ENCODE data around the gene SYNJ1. TPM values are rescaled to one million over a fixed set of nuclear protein-coding genes. Genes with fewer than 3 reads are reported as not detected.

SYNJ1 gene
- total RNA-seq, 3 donors from 2014 or later (not counting 1 experiment from before 2014, with no cell fraction given), result 16.2 to 22.4 (median 20.1) TPM

DNA sequence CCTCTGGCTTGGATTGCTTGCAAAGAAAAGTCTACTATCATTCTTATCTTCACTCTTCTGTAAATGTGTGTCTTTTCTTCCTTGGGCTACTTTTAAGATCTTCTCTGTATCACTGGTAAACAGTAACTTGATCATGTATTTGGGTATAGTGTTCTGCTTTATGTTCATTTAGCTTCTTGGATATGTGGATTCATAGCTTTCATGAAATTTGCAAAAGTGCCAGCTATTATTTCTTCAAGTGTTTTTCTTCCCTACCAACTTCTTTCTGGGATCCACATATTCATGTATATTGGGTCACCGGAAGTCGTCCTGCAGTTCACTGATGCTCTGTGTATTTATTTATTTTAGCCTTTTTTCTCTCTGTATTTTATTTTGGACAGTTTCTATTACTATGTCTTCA lies 11.3 kb downstream of the SYNJ1 start:
- Histone ChIP-seq H3K27me3 (ENCODE audit: control insufficient read depth, insufficient read depth, low read length) (no peaks in the 10 kb centered on the region), H3K4me3 (ENCODE audit: low read length) (no peak overlapping the region), H3K4me1 (ENCODE audit: control insufficient read depth, insufficient read depth, low read length) (no peaks in the 10 kb centered on the region), H3K9me3 (ENCODE audit: control insufficient read depth, insufficient read depth, low read length) (no peaks in the 10 kb centered on the region), H3K36me3 (ENCODE audit: control insufficient read depth, insufficient read depth, low read length) (peaks cover 5% of the 10 kb centered on the region), H3K27ac (ENCODE audit: low read length) (no peak overlapping the region)
- 100% methylated on average over 1 of the region's 2 CpGs for WGBS (ENCODE audit: insufficient coverage)
- Mint-ChIP-seq H3K4me1 (peaks cover 20 to 24% of the 10 kb centered on the region in 2 donors), H3K27ac (no peak overlapping the region), H3K27me3 (ENCODE audit: low read depth in 2 of 2) (no peaks in the 10 kb centered on the region), H3K36me3 (no peaks in the 10 kb centered on the region), H3K4me3 (no peak overlapping the region), H3K9me3 (no peaks in the 10 kb centered on the region)
- no peak for DNase-seq
- ATAC-seq, result no peak
- intact Hi-C loops (cut with micrococcal nuclease), result no loop called here
- TF ChIP-seq, protein P1, sequence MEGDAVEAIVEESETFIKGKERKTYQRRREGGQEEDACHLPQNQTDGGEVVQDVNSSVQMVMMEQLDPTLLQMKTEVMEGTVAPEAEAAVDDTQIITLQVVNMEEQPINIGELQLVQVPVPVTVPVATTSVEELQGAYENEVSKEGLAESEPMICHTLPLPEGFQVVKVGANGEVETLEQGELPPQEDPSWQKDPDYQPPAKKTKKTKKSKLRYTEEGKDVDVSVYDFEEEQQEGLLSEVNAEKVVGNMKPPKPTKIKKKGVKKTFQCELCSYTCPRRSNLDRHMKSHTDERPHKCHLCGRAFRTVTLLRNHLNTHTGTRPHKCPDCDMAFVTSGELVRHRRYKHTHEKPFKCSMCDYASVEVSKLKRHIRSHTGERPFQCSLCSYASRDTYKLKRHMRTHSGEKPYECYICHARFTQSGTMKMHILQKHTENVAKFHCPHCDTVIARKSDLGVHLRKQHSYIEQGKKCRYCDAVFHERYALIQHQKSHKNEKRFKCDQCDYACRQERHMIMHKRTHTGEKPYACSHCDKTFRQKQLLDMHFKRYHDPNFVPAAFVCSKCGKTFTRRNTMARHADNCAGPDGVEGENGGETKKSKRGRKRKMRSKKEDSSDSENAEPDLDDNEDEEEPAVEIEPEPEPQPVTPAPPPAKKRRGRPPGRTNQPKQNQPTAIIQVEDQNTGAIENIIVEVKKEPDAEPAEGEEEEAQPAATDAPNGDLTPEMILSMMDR (IDR thresholded peaks at IDR 0.05), result no peak

DNA sequence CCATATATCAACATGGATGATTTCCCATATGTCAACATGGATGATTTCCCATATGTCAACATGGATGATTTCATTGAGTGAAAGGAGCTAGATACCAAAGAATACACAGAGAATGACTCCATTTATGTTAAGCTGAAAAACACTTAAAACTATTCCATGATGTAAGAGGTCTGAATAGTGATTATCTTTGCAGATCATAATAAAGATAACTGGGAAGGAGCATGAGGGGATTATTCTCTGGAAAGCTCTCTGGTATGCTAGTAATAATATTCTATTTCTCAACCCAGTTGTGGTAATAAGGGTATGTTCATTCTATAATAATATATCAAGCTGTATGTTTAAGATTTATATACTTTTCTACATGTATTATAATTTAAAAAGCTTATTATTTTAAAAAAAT lies 14.1 kb downstream of the SYNJ1 start:
- Mint-ChIP-seq H3K27me3 (ENCODE audit: low read depth in 2 of 2) (no peaks in the 10 kb centered on the region), H3K4me1 (peaks cover 22 to 24% of the 10 kb centered on the region in 2 donors), H3K4me3 (no peak overlapping the region), H3K9me3 (no peaks in the 10 kb centered on the region), H3K27ac (no peak overlapping the region), H3K36me3 (no peaks in the 10 kb centered on the region)
- DNase-seq (no peak), ATAC-seq (no peak)
- no peak overlapping the region for H3K27ac ChIP-seq (ENCODE audit: low read length)
- no peaks in the 10 kb centered on the region for H3K27me3 ChIP-seq (ENCODE audit: control insufficient read depth, insufficient read depth, low read length)
- TF ChIP-seq, protein P1 (IDR thresholded peaks at IDR 0.05), result no peak
- peaks cover 3% of the 10 kb centered on the region for H3K36me3 ChIP-seq (ENCODE audit: control insufficient read depth, insufficient read depth, low read length)
- no peaks in the 10 kb centered on the region for H3K9me3 ChIP-seq (ENCODE audit: control insufficient read depth, insufficient read depth, low read length)
- no peak overlapping the region for H3K4me3 ChIP-seq (ENCODE audit: low read length)
- H3K4me1 ChIP-seq (ENCODE audit: control insufficient read depth, insufficient read depth, low read length), result no peaks in the 10 kb centered on the region
- intact Hi-C loops (cut with micrococcal nuclease), result no loop called here

GRCh38 chr21:32712641-32713040 lies 15.2 kb downstream of the SYNJ1 start:
- DNase-seq, result no peak
- H3K27me3 ChIP-seq (ENCODE audit: control insufficient read depth, insufficient read depth, low read length), result no peaks in the 10 kb centered on the region
- H3K36me3 ChIP-seq (ENCODE audit: control insufficient read depth, insufficient read depth, low read length), result no peaks in the 10 kb centered on the region
- no peak overlapping the region for H3K27ac ChIP-seq (ENCODE audit: low read length)
- Mint-ChIP-seq H3K27me3 (ENCODE audit: low read depth in 2 of 2) (no peaks in the 10 kb centered on the region), H3K27ac (no peak overlapping the region), H3K36me3 (no peaks in the 10 kb centered on the region), H3K4me3 (no peak overlapping the region), H3K9me3 (no peaks in the 10 kb centered on the region), H3K4me1 (peaks cover 28 to 30% of the 10 kb centered on the region in 2 donors)
- TF ChIP-seq, protein P1 (IDR thresholded peaks at IDR 0.05), result no peak
- WGBS (ENCODE audit: insufficient coverage), result 29% methylated on average over 1 of the region's 4 CpGs
- H3K4me1 ChIP-seq (ENCODE audit: control insufficient read depth, insufficient read depth, low read length), result no peaks in the 10 kb centered on the region
- no peak overlapping the region for H3K4me3 ChIP-seq (ENCODE audit: low read length)
- no peak for ATAC-seq
- H3K9me3 ChIP-seq (ENCODE audit: control insufficient read depth, insufficient read depth, low read length), result no peaks in the 10 kb centered on the region
- intact Hi-C loops (cut with micrococcal nuclease), result no loop called here

- Mint-ChIP-seq H3K4me3 (no peak overlapping the region), H3K9me3 (no peaks in the 10 kb centered on the region), H3K36me3 (no peaks in the 10 kb centered on the region), H3K27ac (no peak overlapping the region), H3K4me1 (peaks cover 28 to 31% of the 10 kb centered on the region in 2 donors), H3K27me3 (ENCODE audit: low read depth in 2 of 2) (no peaks in the 10 kb centered on the region)
- intact Hi-C loops (cut with micrococcal nuclease), result no loop called here
- no peaks in the 10 kb centered on the region for H3K36me3 ChIP-seq (ENCODE audit: control insufficient read depth, insufficient read depth, low read length)
- ATAC-seq (peak in 1 of 3 donors; percentile 58), DNase-seq (peak in 1 of 2 donors; percentile 38)
- H3K4me1 ChIP-seq (ENCODE audit: control insufficient read depth, insufficient read depth, low read length), result no peaks in the 10 kb centered on the region
- H3K4me3 ChIP-seq (ENCODE audit: low read length), result no peak overlapping the region
- no peaks in the 10 kb centered on the region for H3K9me3 ChIP-seq (ENCODE audit: control insufficient read depth, insufficient read depth, low read length)
- H3K27me3 ChIP-seq (ENCODE audit: control insufficient read depth, insufficient read depth, low read length), result no peaks in the 10 kb centered on the region
- H3K27ac ChIP-seq (ENCODE audit: low read length), result no peak overlapping the region
- TF ChIP-seq, protein P1 (IDR thresholded peaks at IDR 0.05), result no peak
Observed at GRCh38 chr21:32712043-32712442, 15.8 kb downstream of the SYNJ1 start.
